ENCODE results near the gene KLHL2. TPM values are rescaled to one million over a fixed set of nuclear protein-coding genes. Genes with fewer than 3 reads are reported as not detected.

KLHL2 gene
- total and polyA plus RNA-seq, 9 of the 15 experiments (the other 6 are each of a cell fraction or from before 2014, with no cell fraction given) = 2.5 to 11.3 (median 6.1) TPM

- DNase-seq (ENCODE audit: extremely low read depth in 1 of 4, low spot score in 3 of 4) = no peak
- intact Hi-C loops (cut with micrococcal nuclease) = no loop called here
- ATAC-seq = no peak
- POLR2A ChIA-PET = no interaction called here
- no TSS peak for BruUV-seq (replicated peaks)
- H3K27me3 ChIP-seq (ENCODE audit: control insufficient read depth in 2 of 2, insufficient read depth in 2 of 2, low read length in 2 of 2) = no peaks in the 10 kb centered on the region
- FAIRE-seq = no peak
- H4K20me1 ChIP-seq (replicated peaks; ENCODE audit: control insufficient read depth, insufficient read depth, low read length) = no peaks in the 10 kb centered on the region
- H3K4me1 ChIP-seq (replicated peaks in 1 of 2; ENCODE audit: control insufficient read depth in 2 of 2, insufficient read depth in 2 of 2, low read length in 2 of 2) = peaks cover 0 to 3% of the 10 kb centered on the region in 2 experiments; a peak in 2 of 5 replicates
- no peak overlapping the region for H2AFZ ChIP-seq (ENCODE audit: low read depth, low read length)
- 86% methylated on average over 2 of the region's 2 CpGs for WGBS (ENCODE audit: insufficient coverage, low coverage, missing lambda C conversion rate)
- no peak overlapping the region for H3K27ac ChIP-seq (ENCODE audit: extremely low read depth, low read depth, low read length)
- H3K36me3 ChIP-seq (ENCODE audit: control insufficient read depth, insufficient read depth, low read length) = peaks cover 3% of the 10 kb centered on the region; the same call in 1 of the 3 replicates
- H3K79me2 ChIP-seq (ENCODE audit: control insufficient read depth, insufficient read depth, low read length) = no peaks in the 10 kb centered on the region
- H3K9me3 ChIP-seq (replicated peaks; ENCODE audit: control insufficient read depth, insufficient read depth, low read depth, low read length) = no peaks in the 10 kb centered on the region
- CTCF ChIA-PET (ENCODE audit: low intra/inter-chr PET ratio) = no interaction called here
- H3K9me1 ChIP-seq (ENCODE audit: control insufficient read depth, insufficient read depth, low read length) = no peaks in the 10 kb centered on the region
- TF ChIP-seq SRSF3 (IDR thresholded peaks at IDR 0.05; ENCODE audit: insufficient read depth, low read length) (no peak), ZNF282 (CRISPR knock-in tag; IDR thresholded peaks at IDR 0.05) (no peak), NR2F6 (CRISPR knock-in tag; IDR thresholded peaks at IDR 0.05) (no peak), RFX1 (IDR thresholded peaks at IDR 0.05) (no peak), CBX3 (IDR thresholded peaks at IDR 0.05; ENCODE audit: borderline replicate concordance in 1 of 2, low read length in 2 of 2) (no peak), TSHZ1 (CRISPR knock-in tag; IDR thresholded peaks at IDR 0.05) (no peak), KDM4B (IDR thresholded peaks at IDR 0.05; ENCODE audit: borderline replicate concordance in 2 of 2, low read depth in 1 of 2) (no peak), HMG20B (CRISPR knock-in tag; IDR thresholded peaks at IDR 0.05) (no peak), KLF13 (tag; IDR thresholded peaks at IDR 0.05; ENCODE audit: borderline replicate concordance, low read depth) (no peak)
- H3K4me3 ChIP-seq = no peak overlapping the region
- in situ Hi-C loops (cut with MboI) = no loop called here
- H3K9ac ChIP-seq (ENCODE audit: insufficient read depth in 1 of 2, low read depth in 2 of 2, low read length in 2 of 2) = no peak overlapping the region
- no peak overlapping the region for H3K4me2 ChIP-seq (ENCODE audit: insufficient read depth, low read length)
These were observed 105.1 kb downstream of the KLHL2 start for GRCh38 chr4:165312506-165312905.
